Mammary epithelial cell (primary cell): ENCODE results near the gene CLEC2D.

Source experiments
- EZH2 ChIP-seq: IDR thresholded peaks from 2 replicates; pipeline ENCODE4 v1.6.1; 2012; ENCODE audit warnings: low read length, inconsistent platforms, borderline replicate concordance
- TF ChIP-seq, protein P1 (sequence below), 2 donors: IDR thresholded peaks in 1 of 2; conservative IDR thresholded peaks in 1 of 2; 2 replicates each; pipeline ENCODE4 v1.5.1; 2011 to 2012; ENCODE audit warnings: inconsistent platforms in 2 of 2, low read length in 2 of 2, mild to moderate bottlenecking in 2 of 2, control low read depth in 1 of 2, low read depth in 1 of 2; ENCODE audit not compliant: insufficient read depth in 1 of 2; ENCODE audit errors: extremely low read depth in 1 of 2

DNA sequence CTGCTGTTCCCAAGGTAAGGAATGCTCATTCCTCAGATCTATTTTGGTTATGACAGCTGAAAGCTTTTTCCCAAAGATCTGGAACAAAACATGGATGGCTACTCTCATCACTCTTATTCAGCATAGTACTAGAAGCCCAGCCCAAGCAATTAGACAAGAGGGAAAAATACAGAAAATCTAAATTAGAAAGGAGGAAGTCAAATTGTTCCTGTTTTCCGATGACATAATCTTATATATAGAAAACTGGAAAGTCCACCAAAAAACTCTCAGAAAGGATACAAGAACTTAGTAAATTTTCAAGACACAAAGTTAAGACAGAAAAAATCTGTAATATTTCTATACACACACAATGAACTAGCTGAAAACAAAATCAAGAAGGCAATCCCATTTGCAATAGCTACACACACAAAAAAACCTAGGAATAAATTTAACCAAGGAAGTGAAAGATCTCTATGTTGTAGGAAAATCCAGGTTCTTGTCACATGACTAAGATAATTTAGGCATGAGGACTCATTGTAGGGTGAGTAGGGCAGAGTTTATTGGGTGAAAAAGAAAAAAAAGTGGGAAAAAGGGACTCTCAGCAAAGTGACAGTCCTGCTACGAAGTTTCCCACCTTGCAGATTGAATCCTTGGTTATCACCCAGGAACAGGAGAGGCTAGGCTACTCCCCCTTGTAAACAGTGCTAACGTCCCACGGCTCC, 33.2 kb upstream of the CLEC2D start:
- TF ChIP-seq, protein P1, sequence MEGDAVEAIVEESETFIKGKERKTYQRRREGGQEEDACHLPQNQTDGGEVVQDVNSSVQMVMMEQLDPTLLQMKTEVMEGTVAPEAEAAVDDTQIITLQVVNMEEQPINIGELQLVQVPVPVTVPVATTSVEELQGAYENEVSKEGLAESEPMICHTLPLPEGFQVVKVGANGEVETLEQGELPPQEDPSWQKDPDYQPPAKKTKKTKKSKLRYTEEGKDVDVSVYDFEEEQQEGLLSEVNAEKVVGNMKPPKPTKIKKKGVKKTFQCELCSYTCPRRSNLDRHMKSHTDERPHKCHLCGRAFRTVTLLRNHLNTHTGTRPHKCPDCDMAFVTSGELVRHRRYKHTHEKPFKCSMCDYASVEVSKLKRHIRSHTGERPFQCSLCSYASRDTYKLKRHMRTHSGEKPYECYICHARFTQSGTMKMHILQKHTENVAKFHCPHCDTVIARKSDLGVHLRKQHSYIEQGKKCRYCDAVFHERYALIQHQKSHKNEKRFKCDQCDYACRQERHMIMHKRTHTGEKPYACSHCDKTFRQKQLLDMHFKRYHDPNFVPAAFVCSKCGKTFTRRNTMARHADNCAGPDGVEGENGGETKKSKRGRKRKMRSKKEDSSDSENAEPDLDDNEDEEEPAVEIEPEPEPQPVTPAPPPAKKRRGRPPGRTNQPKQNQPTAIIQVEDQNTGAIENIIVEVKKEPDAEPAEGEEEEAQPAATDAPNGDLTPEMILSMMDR (conservative IDR thresholded peaks at IDR 0.05 in 1 of 2, IDR thresholded peaks at IDR 0.05 in 1 of 2; ENCODE audit: extremely low read depth in 1 of 2, insufficient read depth in 1 of 2, low read depth in 1 of 2, low read length in 2 of 2), result no peak
- no peak for TF ChIP-seq EZH2
